GM18498 (cell line): ENCODE data around the gene KIAA0513.
A peak's percentile ranks its signal among the peaks of the same experiment; 100 is the strongest.

Source experiments
- ATAC-seq: cut with Tn5 transposase; IDR thresholded peaks from one replicate; pipeline ENCODE4 v1.9.1; 2021; ENCODE audit warnings: mild to moderate bottlenecking, moderate library complexity; ENCODE audit not compliant: unreplicated experiment

Gene KIAA0513

DNA sequence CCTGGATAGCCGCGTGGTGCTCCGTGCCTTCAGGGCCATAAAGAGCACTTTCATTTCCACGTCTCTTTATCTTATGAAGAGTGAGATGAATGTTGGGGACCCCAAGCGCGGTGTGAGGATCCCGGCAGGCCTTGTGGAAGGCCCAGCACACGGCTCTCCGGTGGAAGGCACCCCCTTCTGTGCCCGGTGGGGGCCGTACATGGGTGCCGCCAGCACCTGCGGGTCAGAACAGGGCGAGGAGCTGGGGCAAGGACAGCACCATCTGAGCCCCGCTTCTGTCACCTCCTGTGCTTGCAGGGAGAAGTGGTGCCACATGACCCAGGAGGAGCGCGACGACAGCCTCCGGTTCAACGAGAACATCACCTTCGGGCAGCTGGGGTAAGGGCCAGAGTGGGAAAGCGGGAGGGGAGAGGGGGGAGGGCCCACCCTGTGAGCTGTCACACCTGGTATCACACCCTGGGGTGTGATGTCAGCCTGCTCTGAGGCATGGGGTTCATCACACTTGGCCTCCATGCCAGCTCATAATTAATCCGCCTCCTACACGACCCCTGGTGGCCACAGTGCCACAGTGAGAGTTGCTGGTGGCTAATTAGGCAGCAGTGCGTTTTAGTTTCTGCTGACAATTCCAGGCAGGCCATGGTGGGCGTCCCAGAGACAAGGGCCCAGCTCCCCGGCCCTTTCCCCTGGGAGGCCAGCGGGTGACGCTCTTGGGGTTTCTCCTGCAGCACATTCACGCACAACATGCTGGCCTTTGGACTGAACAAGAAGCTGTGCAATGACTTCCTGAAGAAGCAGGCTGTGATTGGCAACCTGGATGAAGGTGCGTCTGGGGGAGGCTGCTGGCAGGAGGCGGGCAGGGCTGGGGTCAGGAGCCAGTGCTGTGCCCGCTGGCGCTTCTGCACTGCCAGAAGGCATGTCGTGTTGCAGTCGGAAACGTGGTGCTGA, 59.0 kb downstream of the KIAA0513 start:
- peak; percentile 70 for ATAC-seq

GRCh38 chr16:85087899-85088569, 60.4 kb downstream of the KIAA0513 start:
- no peak for ATAC-seq

GRCh38 chr16:85088570-85089199, 61.1 kb downstream of the KIAA0513 start:
- ATAC-seq = no peak

DNA sequence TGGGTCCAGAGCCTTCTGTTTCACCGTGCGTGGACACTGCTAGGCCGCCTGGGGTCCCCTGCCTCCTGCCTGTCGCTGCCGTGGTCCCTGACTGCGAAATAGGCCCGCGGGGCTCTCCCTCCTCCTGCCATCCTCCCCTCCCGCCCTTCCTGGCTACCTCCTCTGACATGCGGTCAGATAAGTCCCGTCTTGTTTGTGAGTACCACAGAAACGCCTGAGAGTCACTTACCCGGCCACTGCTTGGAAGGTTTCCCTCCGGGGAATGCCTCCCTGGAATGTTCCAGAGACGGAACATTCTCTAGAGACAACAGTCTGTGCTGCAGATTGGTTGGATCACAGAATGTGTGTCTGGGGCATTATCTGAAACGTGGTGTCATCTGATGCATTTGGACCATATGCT, 61.9 kb downstream of the KIAA0513 start:
- no peak for ATAC-seq

GRCh38 chr16:85090181-85090580, 62.6 kb downstream of the KIAA0513 start:
- no peak for ATAC-seq

GRCh38 chr16:85090873-85091521, 63.4 kb downstream of the KIAA0513 start:
- no peak for ATAC-seq

DNA sequence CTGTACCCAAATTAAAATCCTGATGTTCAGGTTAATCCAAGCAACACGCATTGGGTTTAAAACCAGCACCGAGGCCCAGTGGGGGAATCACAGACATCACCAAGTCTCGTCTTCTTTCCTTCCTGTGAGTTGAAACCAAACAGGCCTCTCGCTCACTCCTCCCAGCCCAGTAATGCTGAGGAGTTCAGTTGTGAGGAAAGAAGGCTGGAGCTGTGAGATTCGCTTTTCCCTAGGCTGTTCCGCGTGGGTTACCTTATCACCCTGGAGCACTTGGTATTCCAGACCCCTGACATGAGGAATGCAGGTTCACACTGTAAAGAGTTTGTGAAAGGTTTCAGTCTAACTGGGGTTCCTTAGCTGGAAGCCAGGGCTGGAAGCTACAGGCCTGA, 63.9 kb downstream of the KIAA0513 start:
- no peak for ATAC-seq

- no peak for ATAC-seq
Measured at GRCh38 chr16:85092309-85092708, 64.7 kb downstream of the KIAA0513 start.

- no peak for ATAC-seq
Measured at GRCh38 chr16:85092851-85093250, 65.3 kb downstream of the KIAA0513 start.

DNA sequence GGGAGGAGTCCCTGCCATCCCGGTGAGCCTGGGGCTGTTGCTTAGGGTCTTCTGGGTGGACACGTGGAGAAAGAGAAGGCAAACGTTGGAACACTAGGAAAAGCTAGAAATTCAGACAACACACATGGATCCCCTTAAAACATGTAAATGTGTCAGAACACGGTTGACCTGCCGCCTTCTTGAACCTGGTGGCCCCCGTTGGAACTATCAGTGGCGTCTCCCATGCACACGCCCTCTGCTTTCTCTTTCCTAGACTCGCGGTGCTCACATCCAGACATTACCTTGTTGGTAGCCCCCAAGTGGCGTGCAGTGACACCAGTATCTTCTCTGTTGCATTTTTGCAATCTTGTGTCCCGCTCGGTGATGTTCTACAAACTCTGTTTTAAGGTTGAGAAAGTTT, 66.1 kb downstream of the KIAA0513 start:
- no peak for ATAC-seq

DNA sequence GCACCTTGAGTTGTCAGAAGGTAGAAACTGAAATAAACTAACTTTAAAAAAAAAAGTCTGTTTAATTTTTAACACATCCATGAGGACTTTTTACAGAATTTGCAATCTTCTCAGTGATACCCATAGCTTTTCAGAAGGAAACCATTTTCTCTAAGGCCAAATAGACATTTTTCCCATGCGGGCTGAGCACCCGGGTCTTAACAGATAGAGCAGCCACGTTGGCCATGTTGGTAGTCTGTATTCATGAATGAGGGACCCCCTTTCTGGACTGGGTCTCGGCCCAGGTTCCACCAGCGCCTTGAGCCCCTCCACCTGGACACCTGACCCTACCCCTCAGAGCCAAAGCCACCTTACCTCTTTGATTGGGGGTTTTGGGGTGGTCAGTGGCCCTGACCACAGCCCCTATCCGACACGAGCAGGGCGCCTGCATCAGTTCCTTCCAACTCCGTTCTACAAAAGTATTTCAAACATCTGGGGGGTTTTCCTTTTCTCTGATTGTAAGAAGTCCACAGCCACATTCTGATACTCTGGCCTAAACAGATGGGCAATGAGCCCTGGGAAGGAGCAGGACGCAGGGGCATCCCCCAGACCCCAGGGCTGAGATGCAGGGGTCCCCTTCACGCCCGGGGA, 66.7 kb downstream of the KIAA0513 start:
- no peak for ATAC-seq

DNA sequence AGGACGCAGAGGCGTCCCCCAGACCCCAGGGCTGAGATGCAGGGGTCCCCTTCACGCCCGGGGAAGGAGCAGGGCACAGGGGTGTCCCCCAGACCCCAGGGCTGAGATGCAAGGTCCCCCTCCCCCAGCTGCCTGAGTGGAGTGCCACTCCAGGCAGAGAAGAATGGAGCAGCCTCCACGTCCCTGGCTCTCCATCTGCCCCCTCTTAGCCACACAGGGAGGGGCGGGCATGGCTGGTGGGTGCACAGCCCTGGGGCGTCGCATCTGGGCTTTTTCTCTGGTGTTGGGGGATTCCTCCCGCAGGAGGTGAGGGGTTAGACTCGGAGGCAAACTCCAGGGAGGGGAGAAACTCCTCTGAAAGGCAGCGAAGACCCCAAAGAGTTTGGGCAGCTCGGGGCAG, 67.2 kb downstream of the KIAA0513 start:
- no peak for ATAC-seq

DNA sequence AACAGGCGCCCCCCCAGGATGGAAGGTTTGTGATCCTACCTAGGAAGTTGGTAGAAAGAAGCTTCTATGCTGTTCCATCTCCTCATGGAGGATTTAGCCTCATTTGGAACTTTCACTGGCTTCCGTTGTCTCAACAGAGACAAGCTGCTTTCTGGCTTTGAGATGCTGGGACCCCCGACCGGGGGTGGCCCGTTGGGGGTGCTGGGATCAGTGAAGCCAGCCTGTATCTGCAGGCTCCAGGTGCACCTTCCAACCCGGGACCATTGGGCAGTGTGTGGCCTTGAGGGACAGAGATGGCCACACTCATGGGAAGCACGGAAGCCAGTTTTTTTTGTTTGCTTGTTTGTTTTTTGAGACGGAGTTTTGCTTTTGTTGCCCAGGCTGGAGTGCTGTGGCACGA, 69.3 kb downstream of the KIAA0513 start:
- ATAC-seq = no peak

DNA sequence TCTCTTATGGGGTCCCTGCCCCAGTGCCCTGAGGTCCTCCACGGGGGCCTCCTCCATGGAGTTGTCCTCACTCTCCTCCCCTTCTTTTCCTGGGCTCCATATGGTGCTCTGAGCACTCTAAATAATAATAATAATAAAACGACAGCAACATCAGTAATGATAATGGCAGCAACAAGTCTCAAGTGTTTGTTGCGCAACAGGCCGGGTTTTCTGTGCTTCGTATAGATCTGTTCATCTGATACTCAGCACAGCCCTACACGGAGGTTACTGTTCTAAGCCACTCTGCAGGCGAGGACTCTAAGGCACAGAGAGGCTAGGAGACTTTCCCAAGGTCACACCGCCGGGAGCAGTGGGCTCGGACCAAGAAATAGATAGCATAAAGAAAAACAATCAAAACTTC, 71.0 kb downstream of the KIAA0513 start:
- no peak for ATAC-seq

GRCh38 chr16:85100265-85100664, 72.7 kb downstream of the KIAA0513 start:
- ATAC-seq = no peak

DNA sequence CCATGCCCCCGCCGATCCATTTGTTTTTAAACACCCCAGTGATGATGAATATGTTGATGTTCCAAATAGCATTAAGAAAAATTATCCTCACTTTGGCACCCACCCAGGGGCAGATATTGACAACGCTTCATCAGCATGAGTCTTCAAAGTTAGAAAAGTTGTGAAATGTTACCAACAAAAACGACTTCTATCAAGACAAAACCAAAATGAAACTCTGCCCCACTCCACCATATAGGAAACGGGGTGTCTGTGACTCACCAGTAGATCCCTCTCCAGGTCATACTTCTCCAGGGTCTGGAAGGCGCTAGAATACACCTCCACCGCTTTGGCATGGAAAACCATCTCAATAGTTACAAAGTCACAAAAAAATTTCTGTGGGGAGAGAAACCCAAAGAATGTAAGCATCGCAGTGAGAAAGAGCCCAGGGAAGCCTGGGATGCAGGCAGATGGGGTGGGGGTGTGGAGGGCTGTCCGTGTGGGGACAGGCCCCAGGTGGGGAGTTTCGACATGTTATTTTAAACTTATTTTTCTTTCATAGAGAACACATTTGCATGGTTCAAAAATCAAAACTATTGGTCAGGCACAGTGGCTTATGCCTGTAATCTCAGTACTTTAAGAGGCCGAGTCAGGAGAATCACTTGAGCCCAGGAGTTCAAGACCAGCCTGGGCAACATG, 74.5 kb downstream of the KIAA0513 start:
- ATAC-seq = no peak

- no peak for ATAC-seq
Measured at GRCh38 chr16:85103114-85104079, 75.8 kb downstream of the KIAA0513 start.

DNA sequence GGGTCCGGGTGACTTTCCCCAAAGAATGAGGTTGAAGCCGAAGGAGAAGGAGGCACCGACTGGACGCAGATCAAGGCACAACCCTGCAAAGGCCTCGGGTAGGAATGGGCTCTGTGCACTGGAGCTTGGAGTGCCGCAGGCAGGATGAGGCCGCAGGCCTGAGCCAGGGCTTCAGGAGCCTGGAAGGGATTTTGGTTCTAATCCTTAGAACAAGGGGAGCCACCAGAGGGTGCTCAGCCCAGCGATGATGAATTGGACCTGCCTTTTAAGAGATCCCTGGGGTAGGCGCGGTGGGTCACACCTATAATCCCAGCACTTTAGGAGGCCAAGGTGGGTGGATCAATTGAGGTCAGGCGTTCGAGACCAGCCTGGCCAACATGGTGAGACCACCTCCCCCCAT, 76.6 kb downstream of the KIAA0513 start:
- no peak for ATAC-seq

DNA sequence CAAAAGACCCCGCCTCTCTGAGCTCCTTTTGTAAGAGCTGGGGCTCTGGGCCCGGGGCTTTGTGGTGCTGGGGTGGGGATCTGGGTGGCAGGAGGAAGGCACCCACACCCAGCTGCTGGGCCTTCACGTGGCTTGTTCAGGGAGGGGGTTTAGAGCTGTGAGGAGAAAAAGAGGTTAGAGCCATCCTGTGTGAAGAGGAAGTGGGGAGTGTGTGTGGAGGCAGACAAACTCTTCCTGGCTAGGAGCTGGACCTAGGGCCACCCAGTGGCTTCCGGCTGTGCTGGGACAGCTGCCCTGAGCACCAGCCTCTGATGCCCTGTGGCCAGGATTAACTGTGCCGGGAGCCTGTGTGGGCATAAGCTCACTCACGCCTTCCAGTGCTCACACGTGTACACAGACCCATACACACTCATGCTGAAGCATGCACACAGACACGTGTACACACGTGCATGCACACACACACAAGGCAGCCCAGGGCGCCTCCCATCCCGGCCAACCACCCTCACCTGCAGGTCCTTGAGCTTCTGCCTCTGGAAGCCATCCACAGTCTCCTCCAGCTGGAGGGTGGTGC, 77.3 kb downstream of the KIAA0513 start:
- ATAC-seq = peak; percentile 69
